ENCODE measurements around the gene MORN1.

Gene MORN1

GRCh38 chr1:2317230-2318065 lies 73.9 kb downstream of the MORN1 start:
- no peak for DNase-seq

- no peak for DNase-seq
These were observed 74.8 kb downstream of the MORN1 start for GRCh38 chr1:2316451-2316961.

- no peak for DNase-seq
These were observed 75.5 kb downstream of the MORN1 start for GRCh38 chr1:2315674-2316450.

GRCh38 chr1:2314803-2315673 lies 76.3 kb downstream of the MORN1 start:
- DNase-seq, result peak in 2 of 4 experiments; percentile 59 to 69

- DNase-seq, result no peak
These were observed 77.0 kb downstream of the MORN1 start for GRCh38 chr1:2314273-2314802.

GRCh38 chr1:2313651-2314261 lies 77.6 kb downstream of the MORN1 start:
- no peak for DNase-seq

- DNase-seq, result no peak
These were observed 78.6 kb downstream of the MORN1 start for GRCh38 chr1:2312515-2313301.

GRCh38 chr1:2312160-2312514 lies 79.2 kb downstream of the MORN1 start:
- no peak for DNase-seq

GRCh38 chr1:2311184-2312032 lies 79.9 kb downstream of the MORN1 start:
- peak in 2 of 4 experiments; percentile 22 to 57 for DNase-seq

- DNase-seq, result no peak
These were observed 80.8 kb downstream of the MORN1 start for GRCh38 chr1:2310332-2311183.

GRCh38 chr1:2308844-2309243 lies 82.5 kb downstream of the MORN1 start:
- DNase-seq, result no peak

- no peak for DNase-seq
These were observed 83.4 kb downstream of the MORN1 start for GRCh38 chr1:2307972-2308371.

GRCh38 chr1:2307064-2307605 lies 84.2 kb downstream of the MORN1 start:
- no peak for DNase-seq

- no peak for DNase-seq
These were observed 85.0 kb downstream of the MORN1 start for GRCh38 chr1:2306151-2306978.

GRCh38 chr1:2304921-2305681 lies 86.3 kb downstream of the MORN1 start:
- no peak for DNase-seq

GRCh38 chr1:2304282-2304681 lies 87.1 kb downstream of the MORN1 start:
- no peak for DNase-seq

- DNase-seq, result no peak
These were observed 87.6 kb downstream of the MORN1 start for GRCh38 chr1:2303781-2304180.
